ENCODE data around the gene PCDHB1.

DNA sequence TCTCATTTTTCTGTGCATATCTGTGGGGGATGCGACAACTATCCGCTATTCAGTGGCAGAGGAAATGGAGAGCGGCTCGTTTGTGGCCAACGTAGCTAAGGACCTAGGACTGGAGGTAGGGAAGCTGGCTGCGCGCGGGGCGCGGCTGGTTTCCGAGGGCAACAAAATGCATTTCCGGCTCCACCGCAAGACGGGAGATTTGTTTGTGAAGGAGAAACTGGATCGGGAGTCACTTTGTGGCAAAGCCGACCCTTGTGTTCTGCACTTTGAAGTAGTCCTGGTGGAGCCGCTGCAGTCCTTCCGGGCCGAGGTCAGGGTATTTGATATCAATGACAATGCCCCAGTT lies 320 bp downstream of the PCDHB1 start:
- TF ChIP-seq, protein P1, sequence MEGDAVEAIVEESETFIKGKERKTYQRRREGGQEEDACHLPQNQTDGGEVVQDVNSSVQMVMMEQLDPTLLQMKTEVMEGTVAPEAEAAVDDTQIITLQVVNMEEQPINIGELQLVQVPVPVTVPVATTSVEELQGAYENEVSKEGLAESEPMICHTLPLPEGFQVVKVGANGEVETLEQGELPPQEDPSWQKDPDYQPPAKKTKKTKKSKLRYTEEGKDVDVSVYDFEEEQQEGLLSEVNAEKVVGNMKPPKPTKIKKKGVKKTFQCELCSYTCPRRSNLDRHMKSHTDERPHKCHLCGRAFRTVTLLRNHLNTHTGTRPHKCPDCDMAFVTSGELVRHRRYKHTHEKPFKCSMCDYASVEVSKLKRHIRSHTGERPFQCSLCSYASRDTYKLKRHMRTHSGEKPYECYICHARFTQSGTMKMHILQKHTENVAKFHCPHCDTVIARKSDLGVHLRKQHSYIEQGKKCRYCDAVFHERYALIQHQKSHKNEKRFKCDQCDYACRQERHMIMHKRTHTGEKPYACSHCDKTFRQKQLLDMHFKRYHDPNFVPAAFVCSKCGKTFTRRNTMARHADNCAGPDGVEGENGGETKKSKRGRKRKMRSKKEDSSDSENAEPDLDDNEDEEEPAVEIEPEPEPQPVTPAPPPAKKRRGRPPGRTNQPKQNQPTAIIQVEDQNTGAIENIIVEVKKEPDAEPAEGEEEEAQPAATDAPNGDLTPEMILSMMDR (conservative IDR thresholded peaks at IDR 0.05; ENCODE audit: low read length) = no peak
- TF ChIP-seq EZH2phosphoT487 (IDR thresholded peaks at IDR 0.05; ENCODE audit: borderline replicate concordance) = no peak

All from Loucy (cell line).